Measurements from ENCODE around the gene TEX53. TPM values are rescaled to one million over a fixed set of nuclear protein-coding genes. Genes with fewer than 3 reads are reported as not detected.

TEX53 gene
- total and polyA plus RNA-seq, 2 of the 8 experiments (the other 6 are each of a cell fraction or from before 2014, with no cell fraction given): not detected

DNA sequence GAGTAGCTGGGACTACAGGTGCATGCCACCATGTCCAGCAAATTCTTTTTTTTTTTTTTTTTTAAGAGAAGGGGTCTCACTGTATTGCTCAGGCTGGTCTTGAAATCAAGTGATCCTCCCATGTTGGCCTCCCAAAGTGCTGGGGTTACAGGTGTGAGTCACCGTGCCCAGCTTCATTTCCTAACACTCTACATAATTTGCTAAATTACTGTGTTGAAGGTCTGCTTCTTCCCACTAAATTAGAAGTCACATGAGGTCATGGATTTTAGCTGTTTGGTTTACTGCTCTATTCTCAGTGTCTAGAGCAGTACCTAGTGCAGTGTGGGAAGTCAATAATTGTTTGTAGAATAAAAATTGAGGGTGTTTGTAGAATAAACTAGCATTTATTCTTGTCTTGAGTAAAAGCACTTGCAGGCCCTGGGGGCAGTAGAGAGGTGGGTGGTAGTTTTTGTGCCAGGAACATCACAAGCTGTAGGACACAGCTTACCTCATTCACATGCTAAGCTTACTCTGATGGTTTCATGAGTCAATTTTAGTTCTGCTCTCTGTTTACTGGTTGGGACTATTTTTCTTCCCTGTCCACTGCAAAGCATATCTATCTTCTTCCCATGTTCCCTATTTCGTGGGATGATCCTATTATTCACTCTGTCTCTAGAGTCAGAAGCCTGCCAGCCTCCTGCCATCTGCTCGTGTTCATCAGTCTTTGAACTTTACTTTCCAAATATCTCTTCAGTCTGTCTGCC lies 17.4 kb upstream of the TEX53 start:
- no peak overlapping the region for H3K9ac ChIP-seq (replicated peaks in 1 of 4; ENCODE audit: extremely low read depth in 1 of 4, low read depth in 3 of 4, low read length in 3 of 4)
- no peaks in the 10 kb centered on the region; a peak in 2 of 7 replicates for H3K27me3 ChIP-seq (replicated peaks in 1 of 4; ENCODE audit: control insufficient read depth in 3 of 4, extremely low read depth in 1 of 4, insufficient read depth in 3 of 4, low read length in 3 of 4)
- no peaks in the 10 kb centered on the region for H3K9me3 ChIP-seq (ENCODE audit: insufficient read depth in 2 of 2, low read depth in 1 of 2, low read length in 1 of 2)
- H3K4me3 ChIP-seq (ENCODE audit: extremely low read depth in 1 of 4, insufficient read depth in 2 of 4, low read depth in 3 of 4, low read length in 4 of 4): no peak overlapping the region
- H3K56ac ChIP-seq (replicated peaks; ENCODE audit: insufficient read length, low read depth, low read length): no peak overlapping the region
- no peaks in the 10 kb centered on the region for H3K79me2 ChIP-seq (ENCODE audit: control insufficient read depth in 1 of 2, insufficient read depth in 2 of 2, low read length in 2 of 2)
- no peak overlapping the region for H3K4ac ChIP-seq (replicated peaks; ENCODE audit: insufficient read length, low read depth, low read length)
- FAIRE-seq (no peak), DNase-seq (ENCODE audit: low read depth in 1 of 2, low spot score in 2 of 2) (no peak)
- H2AK5ac ChIP-seq (ENCODE audit: low read depth, low read length): no peak overlapping the region
- H3K79me1 ChIP-seq (ENCODE audit: low read depth, low read length): no peaks in the 10 kb centered on the region
- no peak overlapping the region for H2BK20ac ChIP-seq (ENCODE audit: low read length)
- no peak overlapping the region for H3K18ac ChIP-seq (ENCODE audit: extremely low read depth, low read length)
- no peak overlapping the region for H2BK120ac ChIP-seq (replicated peaks; ENCODE audit: low read depth, low read length)
- H4K20me1 ChIP-seq (replicated peaks in 1 of 2; ENCODE audit: control insufficient read depth in 1 of 2, insufficient read depth in 2 of 2, low read length in 2 of 2): no peaks in the 10 kb centered on the region
- no peak overlapping the region for H4K91ac ChIP-seq (replicated peaks; ENCODE audit: insufficient read length, low read length)
- no peak overlapping the region for H4K8ac ChIP-seq (ENCODE audit: extremely low read depth, insufficient read depth, low read length)
- no peak overlapping the region for H2BK15ac ChIP-seq (ENCODE audit: low read length)
- 84% methylated on average over 3 of the region's 3 CpGs; no CpG with 5 or more reads in 1 of the 2 experiments for WGBS, 2 experiments (ENCODE audit: extremely low coverage in 1 of 2, insufficient coverage in 1 of 2, insufficient read length in 1 of 2, insufficient replicate concordance in 2 of 2, low coverage in 1 of 2, low lambda C conversion rate in 2 of 2, missing lambda C conversion rate in 1 of 2)
- ChIA-PET POLR2A (ENCODE audit: partially characterized antibody) (no interaction called here), CTCF (ENCODE audit: partially characterized antibody) (interaction anchor here (0.5 to 10.6 kb wide), 18 partner anchors 9 to 341 kb away, joined by 3 to 171 read pairs (median 6); no protein-coding TSS in a partner anchor)
- H3K23me2 ChIP-seq (ENCODE audit: low read depth, low read length): no peaks in the 10 kb centered on the region
- no peak overlapping the region for H3K27ac ChIP-seq (ENCODE audit: low read depth, low read length)
- H3K4me2 ChIP-seq (ENCODE audit: insufficient read depth in 1 of 2, low read depth in 2 of 2, low read length in 2 of 2): no peak overlapping the region
- H3K14ac ChIP-seq (ENCODE audit: insufficient read length): no peak overlapping the region
- H3K4me1 ChIP-seq (replicated peaks in 1 of 4; ENCODE audit: control insufficient read depth in 3 of 4, insufficient read depth in 4 of 4, low read length in 3 of 4): no peaks in the 10 kb centered on the region
- no peak overlapping the region for H2BK5ac ChIP-seq (ENCODE audit: low read depth, low read length)
- TF ChIP-seq YY1 (IDR thresholded peaks at IDR 0.05; ENCODE audit: low read depth, low read length) (no peak), KDM5A (IDR thresholded peaks at IDR 0.05; ENCODE audit: low read length) (no peak)
- TF ChIP-seq, protein P1, sequence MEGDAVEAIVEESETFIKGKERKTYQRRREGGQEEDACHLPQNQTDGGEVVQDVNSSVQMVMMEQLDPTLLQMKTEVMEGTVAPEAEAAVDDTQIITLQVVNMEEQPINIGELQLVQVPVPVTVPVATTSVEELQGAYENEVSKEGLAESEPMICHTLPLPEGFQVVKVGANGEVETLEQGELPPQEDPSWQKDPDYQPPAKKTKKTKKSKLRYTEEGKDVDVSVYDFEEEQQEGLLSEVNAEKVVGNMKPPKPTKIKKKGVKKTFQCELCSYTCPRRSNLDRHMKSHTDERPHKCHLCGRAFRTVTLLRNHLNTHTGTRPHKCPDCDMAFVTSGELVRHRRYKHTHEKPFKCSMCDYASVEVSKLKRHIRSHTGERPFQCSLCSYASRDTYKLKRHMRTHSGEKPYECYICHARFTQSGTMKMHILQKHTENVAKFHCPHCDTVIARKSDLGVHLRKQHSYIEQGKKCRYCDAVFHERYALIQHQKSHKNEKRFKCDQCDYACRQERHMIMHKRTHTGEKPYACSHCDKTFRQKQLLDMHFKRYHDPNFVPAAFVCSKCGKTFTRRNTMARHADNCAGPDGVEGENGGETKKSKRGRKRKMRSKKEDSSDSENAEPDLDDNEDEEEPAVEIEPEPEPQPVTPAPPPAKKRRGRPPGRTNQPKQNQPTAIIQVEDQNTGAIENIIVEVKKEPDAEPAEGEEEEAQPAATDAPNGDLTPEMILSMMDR (IDR thresholded peaks at IDR 0.05; ENCODE audit: control extremely low read depth in 1 of 3, insufficient read depth in 1 of 3, low read depth in 1 of 3, low read length in 3 of 3): 0 out of 4 replicates have a peak, but pooled peaks of 1 of the 3 experiments have one; percentile 12
- H2BK12ac ChIP-seq (ENCODE audit: low read depth, low read length): no peak overlapping the region
- H2AFZ ChIP-seq (ENCODE audit: low read length): no peak overlapping the region
- H4K5ac ChIP-seq (ENCODE audit: insufficient read length, low read depth, low read length): no peak overlapping the region
- no peaks in the 10 kb centered on the region for H3K36me3 ChIP-seq (ENCODE audit: control insufficient read depth in 2 of 4, insufficient read depth in 4 of 4, low read length in 3 of 4)
- no peak overlapping the region for H3K23ac ChIP-seq (ENCODE audit: insufficient read length)

Measured in H1 (cell line).